ENCODE data around the gene NUMA1.

Gene NUMA1

DNA sequence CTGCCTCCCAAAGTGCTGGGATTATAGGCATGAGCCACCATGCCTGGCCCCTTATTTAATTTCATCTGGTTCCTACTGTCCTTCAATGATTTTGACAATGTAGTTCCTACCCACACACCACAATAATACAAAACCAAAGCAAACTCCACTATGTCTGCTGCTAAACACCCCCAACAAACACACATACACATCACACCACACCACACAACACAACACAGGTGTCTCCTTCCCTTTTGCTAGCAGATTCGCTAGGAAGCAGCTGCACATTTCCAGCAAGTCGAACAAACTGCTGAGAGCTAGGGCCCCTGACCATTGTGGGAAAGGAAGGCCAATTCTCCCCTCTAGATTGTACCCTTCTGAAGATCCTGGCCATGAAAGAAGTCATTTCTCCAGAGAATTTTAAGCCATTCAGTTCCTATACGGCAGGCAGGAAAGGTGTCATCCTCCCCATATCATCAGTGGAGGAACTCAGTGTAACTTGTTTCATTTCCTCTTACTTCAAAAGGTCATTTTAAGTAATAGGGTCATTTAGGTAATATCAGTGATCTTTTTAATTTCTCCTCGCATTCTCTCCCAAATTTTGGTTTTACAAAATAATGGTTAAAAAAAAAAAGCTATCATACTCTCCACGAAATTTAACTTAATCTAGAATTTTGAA, 18.5 kb downstream of the NUMA1 start:
- DNase-seq, result no peak

GRCh38 chr11:72058416-72059034, 21.8 kb downstream of the NUMA1 start:
- DNase-seq, result no peak

DNA sequence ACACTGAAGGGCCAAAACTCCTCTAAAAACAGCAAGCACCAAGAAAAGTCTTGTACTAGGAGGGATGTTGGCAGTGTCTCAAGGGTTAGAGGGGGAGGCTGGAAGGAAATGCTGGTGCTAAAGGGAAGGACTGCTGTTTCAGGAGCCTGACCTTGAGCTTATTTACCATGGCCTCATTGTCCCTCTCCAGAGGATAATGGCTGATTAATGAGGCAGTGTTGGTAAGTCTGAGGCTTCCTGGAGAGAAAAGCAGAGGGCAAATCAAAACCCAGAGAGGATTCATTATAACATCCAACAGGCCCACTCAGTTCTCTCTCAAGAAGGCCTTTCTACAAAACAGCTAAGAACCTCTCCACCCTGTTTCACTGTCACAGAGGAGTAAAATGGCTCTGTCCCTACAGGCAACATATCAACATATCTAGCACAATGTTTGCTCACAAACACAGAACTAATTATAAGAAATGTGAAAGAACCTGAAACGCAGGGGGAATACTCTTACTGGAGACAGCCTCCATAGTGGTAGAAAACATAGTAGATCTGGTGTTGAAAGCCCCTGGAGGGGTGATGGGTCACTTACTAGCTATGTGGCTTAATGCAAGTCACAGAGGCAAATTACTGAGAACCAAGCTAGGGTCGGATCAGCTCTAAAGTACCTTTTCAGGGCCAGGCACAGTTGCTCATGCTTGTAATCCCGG, 31.4 kb downstream of the NUMA1 start:
- DNase-seq, result no peak

DNA sequence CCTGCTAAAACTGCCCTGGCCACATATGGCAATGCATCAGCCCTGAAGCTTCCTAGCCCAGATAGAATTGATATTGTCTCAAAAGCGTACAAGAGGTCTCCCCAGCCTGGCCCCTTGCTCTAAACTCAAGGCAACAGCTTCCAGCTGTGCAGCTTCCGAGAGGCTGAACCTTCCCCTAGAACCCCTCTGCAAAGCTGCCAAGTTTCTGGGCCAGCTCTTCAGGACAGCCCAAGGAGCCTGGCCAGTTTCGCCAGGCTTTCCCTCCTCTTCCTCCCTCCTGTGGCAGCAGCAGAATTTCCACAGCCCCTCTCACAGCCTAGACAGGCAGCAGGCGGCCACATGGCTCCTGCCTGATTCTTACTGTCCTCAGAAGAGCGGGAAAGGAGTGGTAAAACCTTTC, 34.5 kb downstream of the NUMA1 start:
- no peak for DNase-seq

GRCh38 chr11:72042064-72042745, 38.1 kb downstream of the NUMA1 start:
- DNase-seq, result no peak

GRCh38 chr11:72041364-72042063, 38.8 kb downstream of the NUMA1 start:
- DNase-seq, result peak; percentile 76

DNA sequence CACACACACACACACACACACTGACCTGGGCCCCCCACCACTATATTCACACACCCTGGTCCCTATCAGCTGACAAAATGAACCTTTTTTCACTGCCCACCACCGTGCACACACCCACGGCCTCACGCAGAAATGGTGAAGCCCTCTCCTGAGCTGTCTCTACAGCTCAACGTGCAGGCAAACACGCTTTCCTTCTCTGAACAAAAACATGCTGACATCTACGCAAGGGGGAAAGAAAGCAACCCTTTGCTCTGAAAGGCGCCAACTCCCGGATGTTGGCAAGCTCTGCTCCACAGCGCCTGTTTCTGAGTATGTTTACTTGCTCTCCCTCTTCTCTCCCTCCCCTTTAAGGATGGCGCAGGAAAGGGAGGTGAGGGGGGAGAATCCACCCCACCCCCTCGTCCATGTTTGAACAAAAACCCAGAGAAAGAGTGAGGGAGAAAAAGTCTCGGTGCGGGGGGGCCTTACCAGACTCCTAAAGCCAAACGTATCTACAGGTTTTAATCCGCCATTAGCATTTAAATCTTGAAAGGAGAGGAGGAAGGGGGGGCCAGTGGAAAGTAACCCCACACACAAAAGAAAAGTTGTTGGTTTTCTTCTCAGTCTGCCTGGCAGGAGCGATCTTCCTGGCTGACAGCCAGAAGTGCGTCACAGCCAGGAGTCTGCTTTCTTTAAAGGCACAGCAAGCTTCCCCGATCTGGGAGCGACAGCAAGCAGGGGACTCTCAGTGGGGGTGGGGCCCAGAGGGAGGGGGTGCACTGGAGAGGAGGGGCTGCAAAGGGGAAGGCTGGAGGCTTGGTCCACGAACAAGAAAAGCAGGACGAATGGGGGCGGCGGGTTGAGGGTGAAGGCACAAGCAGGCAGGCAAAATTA, 39.6 kb downstream of the NUMA1 start:
- DNase-seq, result peak; percentile 91

- no peak for DNase-seq
Measured at GRCh38 chr11:72039856-72040401, 40.4 kb downstream of the NUMA1 start.

GRCh38 chr11:72039031-72039855, 41.1 kb downstream of the NUMA1 start:
- no peak for DNase-seq

DNA sequence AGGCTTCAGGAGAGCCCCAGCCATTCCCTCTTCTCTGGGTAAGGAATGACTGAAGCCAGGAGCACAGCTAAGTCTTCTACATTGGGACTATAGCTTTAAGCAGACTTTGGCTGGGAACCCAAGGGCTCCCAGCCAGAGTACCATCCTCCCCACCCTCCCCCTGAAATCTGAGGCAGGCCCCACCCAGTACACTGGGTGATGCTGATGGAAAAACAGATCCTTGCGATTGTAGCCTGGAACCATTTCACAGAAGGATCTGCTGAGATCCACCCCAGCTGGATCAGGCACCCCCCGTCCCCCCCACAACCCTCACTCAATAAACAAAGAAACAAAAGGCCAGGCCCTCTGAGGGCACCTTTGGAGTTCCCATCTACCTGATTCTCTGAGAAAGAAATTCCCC, 41.9 kb downstream of the NUMA1 start:
- no peak for DNase-seq

GRCh38 chr11:72037554-72038311, 42.6 kb downstream of the NUMA1 start:
- no peak for DNase-seq

GRCh38 chr11:72036687-72037086, 43.7 kb downstream of the NUMA1 start:
- no peak for DNase-seq

DNA sequence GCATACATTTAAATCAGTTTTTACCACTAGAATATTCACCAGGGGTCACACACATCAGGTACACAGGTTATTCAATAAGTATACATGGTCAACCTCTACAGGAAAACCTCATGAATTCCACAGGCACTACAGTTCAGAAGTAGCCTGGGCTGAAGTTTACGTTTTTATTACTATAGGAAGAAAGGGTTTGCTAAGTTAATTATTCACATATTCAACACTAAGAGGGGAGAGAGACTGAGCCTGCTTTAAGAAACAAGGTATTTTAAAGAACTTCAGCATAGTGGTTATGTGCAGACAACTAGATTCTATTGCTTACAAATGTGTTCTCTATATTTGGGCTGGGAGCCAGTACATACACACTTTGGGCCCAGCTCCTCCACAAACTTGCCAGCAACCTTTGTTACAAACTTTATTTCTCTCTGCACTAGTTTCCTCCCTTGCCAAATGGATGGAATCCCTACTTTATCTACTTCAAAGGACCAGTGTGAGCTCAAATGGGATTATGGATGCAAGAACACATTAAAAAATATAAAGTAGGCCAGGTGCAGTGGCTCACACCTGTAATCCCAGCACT, 49.8 kb downstream of the NUMA1 start:
- DNase-seq, result no peak

- DNase-seq, result no peak
Measured at GRCh38 chr11:72026090-72026489, 54.3 kb downstream of the NUMA1 start.

DNA sequence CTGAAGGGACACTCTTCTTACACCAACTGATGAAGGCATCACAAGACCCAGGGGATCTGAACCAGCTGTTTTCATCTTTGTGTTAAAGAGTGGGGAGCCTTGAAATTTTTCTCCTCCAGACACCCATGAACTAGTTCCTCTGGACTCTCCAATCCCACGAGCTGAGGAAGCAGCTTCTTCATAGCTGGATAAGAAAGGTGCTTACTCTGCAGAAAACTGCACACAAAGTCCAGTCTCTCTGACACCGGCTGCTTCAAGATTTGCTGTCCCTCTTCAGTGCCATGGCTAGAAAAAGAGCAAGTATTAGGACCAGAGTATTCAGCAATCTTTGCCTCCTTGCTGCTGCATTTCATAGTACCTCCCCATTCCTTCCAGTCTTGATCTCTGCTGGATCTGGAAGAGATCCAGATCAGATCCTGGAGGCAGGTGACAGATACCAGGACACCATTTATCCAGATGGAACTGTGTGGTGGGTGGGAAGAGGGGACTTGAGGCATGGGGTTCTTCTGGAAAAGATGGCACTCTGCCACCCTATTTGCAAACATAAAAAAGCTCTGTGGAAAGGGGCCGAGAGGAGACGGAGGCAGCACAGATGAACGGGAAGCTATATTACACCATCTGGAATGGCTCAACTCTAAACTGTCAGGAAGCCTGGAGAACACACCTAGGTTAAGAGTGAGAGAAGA, 56.1 kb downstream of the NUMA1 start:
- no peak for DNase-seq

DNA sequence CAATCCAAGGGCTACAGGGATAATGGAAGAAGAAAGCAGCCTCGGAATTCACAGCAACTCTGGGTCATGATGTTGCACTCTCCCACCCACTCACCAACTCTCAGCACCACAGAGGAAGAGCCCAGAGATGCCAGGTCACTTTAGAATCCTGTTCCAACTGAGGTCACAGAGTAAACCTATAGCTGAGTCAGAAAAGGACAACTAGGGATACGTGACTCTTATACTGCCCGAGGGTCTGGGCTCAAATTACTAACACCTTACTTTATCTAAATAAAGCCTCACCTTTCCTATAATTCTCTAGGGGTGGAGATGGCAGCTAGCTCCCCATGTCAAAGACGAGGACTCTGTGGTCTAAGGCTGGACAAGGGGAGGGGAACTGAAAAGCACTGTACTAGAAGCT, 57.0 kb downstream of the NUMA1 start:
- DNase-seq, result no peak

- DNase-seq, result no peak
Measured at GRCh38 chr11:72018171-72018570, 62.2 kb downstream of the NUMA1 start.

- peak; percentile 68 for DNase-seq
Measured at GRCh38 chr11:72015511-72016061, 64.8 kb downstream of the NUMA1 start.

Data from hematopoietic multipotent progenitor cell treated with erythropoietin and hydrocortisone succinate and interleukin-3 and kit ligand, for 4 days (in vitro differentiated cells).